LNCaP clone FGC (cell line): Measurements from ENCODE around the gene EHD2.
"Not testable (repeated sequence)": the region's sequence is repeated elsewhere in the genome, so short reads cannot be mapped to it uniquely, and the experiment has no call there.

Experiments
- DNase-seq: peaks from one replicate; pipeline ENCODE4 v3.0.0-alpha.2; 2011; ENCODE audit warnings: low read depth
- H3K4me3 ChIP-seq: 2 replicates; pipeline ENCODE4 v1.5.1; 2011; ENCODE audit warnings: mild to moderate bottlenecking, low read depth, low read length, control low read depth
- CTCF ChIP-seq: IDR thresholded peaks from 2 replicates; pipeline ENCODE4 v1.5.1; 2012; ENCODE audit warnings: mild to moderate bottlenecking; ENCODE audit not compliant: control insufficient read depth, insufficient read depth; ENCODE audit errors: extremely low read depth

The EHD2 gene

GRCh38 chr19:47713046-47714021, at the start of gene EHD2:
TSS of gene EHD2 (plus strand) at chr19:47713422. CDS start at chr19:47716613, 3,191 bp downstream.
- DNase-seq = no peak
- H3K4me3 ChIP-seq = no peak within 1 kb of the TSS
- TF ChIP-seq CTCF = no peak

- DNase-seq = peak; percentile 38
- no peak overlapping the region for H3K4me3 ChIP-seq
- no peak for TF ChIP-seq CTCF
Observed at GRCh38 chr19:47663435-47663910, 49.7 kb upstream of the EHD2 start.

GRCh38 chr19:47663911-47664771, 49.1 kb upstream of the EHD2 start:
- no peak for TF ChIP-seq CTCF
- peak; percentile 45 for DNase-seq
- H3K4me3 ChIP-seq = no peak overlapping the region

GRCh38 chr19:47668556-47668955, 44.7 kb upstream of the EHD2 start:
- not testable (repeated sequence) for DNase-seq, H3K4me3 ChIP-seq

- H3K4me3 ChIP-seq = no peak overlapping the region
- DNase-seq = no peak
Observed at GRCh38 chr19:47670736-47671135, 42.5 kb upstream of the EHD2 start.

GRCh38 chr19:47671499-47671898, 41.7 kb upstream of the EHD2 start:
- H3K4me3 ChIP-seq = no peak overlapping the region
- no peak for TF ChIP-seq CTCF
- no peak for DNase-seq

More at GRCh38 chr19:47670736-47671135, 42.5 kb upstream of the EHD2 start:
- no peak for TF ChIP-seq CTCF

- DNase-seq = no peak
- no peak for TF ChIP-seq CTCF
- H3K4me3 ChIP-seq = no peak overlapping the region
Observed at GRCh38 chr19:47673426-47673825, 39.8 kb upstream of the EHD2 start.
